Measurements from ENCODE around the gene PCDHB6. TPM values are rescaled to one million over a fixed set of nuclear protein-coding genes. Genes with fewer than 3 reads are reported as not detected.
"Not testable (repeated sequence)": the region's sequence is repeated elsewhere in the genome, so short reads cannot be mapped to it uniquely, and the experiment has no call there.

Gene PCDHB6
- total RNA-seq, 1 experiment from 2014 or later = not detected

- Histone ChIP-seq H3K4ac (ENCODE audit: low read depth, low read length) (no peak overlapping the region; the same call in 1 of the 2 replicates), H2BK15ac (ENCODE audit: low read depth, low read length) (no peak overlapping the region), H4K91ac (ENCODE audit: insufficient read length, low read depth, low read length) (no peak overlapping the region), H2BK20ac (ENCODE audit: low read depth, low read length, poor library complexity, severe bottlenecking) (peak overlapping the region; percentile 78), H3K79me2 (ENCODE audit: insufficient read depth, low read length) (no peaks in the 10 kb centered on the region), H3K9ac (ENCODE audit: extremely low read depth, insufficient read length, low read length) (no peak overlapping the region), H3K18ac (ENCODE audit: insufficient read length, low read depth, low read length) (no peak overlapping the region), H3K14ac (ENCODE audit: insufficient read depth, low read length) (peak overlapping the region; percentile 93; the same call in 1 of the 2 replicates), H3K4me2 (ENCODE audit: insufficient read depth, insufficient read length, low read length) (no peak overlapping the region), H3K27me3 (ENCODE audit: insufficient read depth, low read length) (no peaks in the 10 kb centered on the region), H3K56ac (ENCODE audit: insufficient read length, low read depth, low read length) (no peak overlapping the region), H3K79me1 (ENCODE audit: insufficient read depth, low read depth, low read length, poor library complexity, severe bottlenecking) (no peaks in the 10 kb centered on the region), H4K20me1 (ENCODE audit: control insufficient read depth, insufficient read depth, insufficient read length) (no peaks in the 10 kb centered on the region), H3K27ac (ENCODE audit: insufficient read length, low read depth, low read length) (no peak overlapping the region), H2BK12ac (ENCODE audit: insufficient read length, low read depth, low read length) (no peak overlapping the region), H3K9me3 (ENCODE audit: control insufficient read depth, low read depth, low read length) (no peaks in the 10 kb centered on the region), H3K4me1 (ENCODE audit: insufficient read depth, low read length) (no peaks in the 10 kb centered on the region), H4K8ac (replicated peaks; ENCODE audit: insufficient read length, low read depth, low read length) (no peak overlapping the region), H3T11ph (ENCODE audit: low read length) (peak overlapping the region; percentile 84), H3K23ac (ENCODE audit: insufficient read length, low read depth, low read length) (no peak overlapping the region), H4K5ac (ENCODE audit: insufficient read length, low read depth, low read length) (no peak overlapping the region), H3K23me2 (ENCODE audit: insufficient read length, low read depth, low read length, poor library complexity, severe bottlenecking) (peaks cover 6% of the 10 kb centered on the region), H2AFZ (ENCODE audit: low read length) (no peak overlapping the region), H2BK5ac (ENCODE audit: insufficient read length, low read length) (no peak overlapping the region), H2BK120ac (ENCODE audit: low read depth, low read length, poor library complexity, severe bottlenecking) (peak overlapping the region; percentile 87), H2AK5ac (ENCODE audit: insufficient read length, low read length) (no peak overlapping the region)
- Mint-ChIP-seq H3K27me3 (ENCODE audit: low read depth) (peaks cover 2% of the 10 kb centered on the region; the same call in 1 of the 2 replicates), H3K36me3 (ENCODE audit: insufficient read depth in 1 of 3, low read depth in 3 of 3) (peaks cover 16 to 44% (median 20%) of the 10 kb centered on the region in 3 experiments), H3K4me1 (peaks cover 4 to 7% of the 10 kb centered on the region in 2 experiments; a peak in 2 of 4 replicates), H3K4me3 (peak overlapping the region in 1 of 2 experiments; percentile 63; a peak in 2 of 5 replicates), H3K9me3 (peaks cover 43 to 55% of the 10 kb centered on the region in 2 experiments), H3K27ac (no peak overlapping the region)
- no CpG with 5 or more reads among the region's 19 CpGs for WGBS (ENCODE audit: extremely low coverage, insufficient read length, low lambda C conversion rate)
- no peak for DNase-seq
- TF ChIP-seq CTCF (conservative IDR thresholded peaks at IDR 0.05) = no peak
Measured at GRCh38 chr5:141135718-141136266, 14.1 kb upstream of the PCDHB6 start.

- not testable (repeated sequence) for H3K18ac ChIP-seq (ENCODE audit: insufficient read length, low read depth, low read length); H4K91ac ChIP-seq (ENCODE audit: insufficient read length, low read depth, low read length); H2BK12ac ChIP-seq (ENCODE audit: insufficient read length, low read depth, low read length); H4K5ac ChIP-seq (ENCODE audit: insufficient read length, low read depth, low read length); H3K27ac Mint-ChIP-seq; H2AK5ac ChIP-seq (ENCODE audit: insufficient read length, low read length); H2BK5ac ChIP-seq (ENCODE audit: insufficient read length, low read length); H3K79me1 ChIP-seq (ENCODE audit: insufficient read depth, low read depth, low read length, poor library complexity, severe bottlenecking); H3K4me1 Mint-ChIP-seq; H2BK20ac ChIP-seq (ENCODE audit: low read depth, low read length, poor library complexity, severe bottlenecking); H3K14ac ChIP-seq (ENCODE audit: insufficient read depth, low read length); H4K20me1 ChIP-seq (ENCODE audit: control insufficient read depth, insufficient read depth, insufficient read length); H3K79me2 ChIP-seq (ENCODE audit: insufficient read depth, low read length); H4K8ac ChIP-seq (replicated peaks; ENCODE audit: insufficient read length, low read depth, low read length); H3K9ac ChIP-seq (ENCODE audit: extremely low read depth, insufficient read length, low read length); H2AFZ ChIP-seq (ENCODE audit: low read length); H3K9me3 ChIP-seq (ENCODE audit: control insufficient read depth, low read depth, low read length); H3K4me1 ChIP-seq (ENCODE audit: insufficient read depth, low read length); H3K4ac ChIP-seq (ENCODE audit: low read depth, low read length); H2BK120ac ChIP-seq (ENCODE audit: low read depth, low read length, poor library complexity, severe bottlenecking); H3K4me3 Mint-ChIP-seq; H3K56ac ChIP-seq (ENCODE audit: insufficient read length, low read depth, low read length); H3K27ac ChIP-seq (ENCODE audit: insufficient read length, low read depth, low read length); H3K23ac ChIP-seq (ENCODE audit: insufficient read length, low read depth, low read length); H3K27me3 ChIP-seq (ENCODE audit: insufficient read depth, low read length); H3K27me3 Mint-ChIP-seq (ENCODE audit: low read depth); H3K23me2 ChIP-seq (ENCODE audit: insufficient read length, low read depth, low read length, poor library complexity, severe bottlenecking); DNase-seq; H3K4me2 ChIP-seq (ENCODE audit: insufficient read depth, insufficient read length, low read length); H2BK15ac ChIP-seq (ENCODE audit: low read depth, low read length); H3T11ph ChIP-seq (ENCODE audit: low read length)
- no CpG with 5 or more reads among the region's 34 CpGs for WGBS (ENCODE audit: extremely low coverage, insufficient read length, low lambda C conversion rate)
- H3K36me3 Mint-ChIP-seq (ENCODE audit: insufficient read depth in 1 of 3, low read depth in 3 of 3) = peaks cover 16 to 44% (median 20%) of the 10 kb centered on the region in 3 experiments
- peaks cover 43 to 51% of the 10 kb centered on the region in 2 experiments for H3K9me3 Mint-ChIP-seq
Measured at GRCh38 chr5:141137346-141137745, 12.5 kb upstream of the PCDHB6 start.

Measured in H9 (cell line).